Loucy (cell line): ENCODE results near the gene RNASEH2C.

ENCODE experiments used
- EZH2phosphoT487 ChIP-seq: fragments of 200-600 bp; IDR thresholded peaks from 2 replicates; pipeline ENCODE4 v1.6.1; 2018; ENCODE audit warnings: antibody characterized with exemption, mild to moderate bottlenecking, moderate library complexity, borderline replicate concordance
- TF ChIP-seq, protein P1 (sequence below): fragments of 200-600 bp; sonication (generic); conservative IDR thresholded peaks from 2 replicates; pipeline ENCODE4 v1.5.1; 2014; ENCODE audit warnings: mild to moderate bottlenecking, antibody characterized with exemption, low read length

DNA sequence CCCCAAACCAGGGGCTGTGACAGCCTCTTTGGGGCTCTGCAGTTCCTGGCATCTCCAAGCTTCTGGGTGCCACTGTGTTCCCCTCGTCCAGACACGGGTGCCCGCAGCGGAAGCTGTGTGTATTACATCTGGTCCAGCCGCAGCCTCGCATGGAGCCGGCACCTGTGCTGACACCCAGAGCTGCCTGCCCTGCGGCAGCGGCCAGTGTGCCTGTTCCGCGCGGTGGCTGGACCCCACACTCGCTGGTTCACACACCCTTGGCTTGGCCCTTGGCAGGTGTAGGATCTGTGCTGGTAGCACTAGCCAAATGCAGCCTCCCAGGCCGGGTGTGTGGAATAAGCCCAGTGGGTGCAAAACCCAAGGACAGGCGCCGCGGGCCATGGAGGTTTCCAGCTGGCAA is 24.5 kb upstream of the RNASEH2C start:
- TF ChIP-seq, protein P1, sequence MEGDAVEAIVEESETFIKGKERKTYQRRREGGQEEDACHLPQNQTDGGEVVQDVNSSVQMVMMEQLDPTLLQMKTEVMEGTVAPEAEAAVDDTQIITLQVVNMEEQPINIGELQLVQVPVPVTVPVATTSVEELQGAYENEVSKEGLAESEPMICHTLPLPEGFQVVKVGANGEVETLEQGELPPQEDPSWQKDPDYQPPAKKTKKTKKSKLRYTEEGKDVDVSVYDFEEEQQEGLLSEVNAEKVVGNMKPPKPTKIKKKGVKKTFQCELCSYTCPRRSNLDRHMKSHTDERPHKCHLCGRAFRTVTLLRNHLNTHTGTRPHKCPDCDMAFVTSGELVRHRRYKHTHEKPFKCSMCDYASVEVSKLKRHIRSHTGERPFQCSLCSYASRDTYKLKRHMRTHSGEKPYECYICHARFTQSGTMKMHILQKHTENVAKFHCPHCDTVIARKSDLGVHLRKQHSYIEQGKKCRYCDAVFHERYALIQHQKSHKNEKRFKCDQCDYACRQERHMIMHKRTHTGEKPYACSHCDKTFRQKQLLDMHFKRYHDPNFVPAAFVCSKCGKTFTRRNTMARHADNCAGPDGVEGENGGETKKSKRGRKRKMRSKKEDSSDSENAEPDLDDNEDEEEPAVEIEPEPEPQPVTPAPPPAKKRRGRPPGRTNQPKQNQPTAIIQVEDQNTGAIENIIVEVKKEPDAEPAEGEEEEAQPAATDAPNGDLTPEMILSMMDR, result no peak
- no peak for TF ChIP-seq EZH2phosphoT487
